SU-DHL-6 (cell line): ENCODE data around the gene SPATA4.

Experiments
- CTCF ChIP-seq: fragments of 200-600 bp; sonication (generic); IDR thresholded peaks from one replicate; pipeline ENCODE4 v1.5.1; 2017; ENCODE audit warnings: antibody characterized with exemption, mild to moderate bottlenecking, low read length, moderate library complexity; ENCODE audit not compliant: insufficient read depth, poor library complexity, severe bottlenecking
- EZH2phosphoT487 ChIP-seq: fragments of 200-600 bp; sonication (generic), shearing (Covaris generic); conservative IDR thresholded peaks from 2 replicates; pipeline ENCODE4 v1.6.1; 2018; ENCODE audit warnings: mild to moderate bottlenecking, antibody characterized with exemption, low read length, moderate library complexity, mixed read lengths

- TF ChIP-seq CTCF, result no peak
- no peak for TF ChIP-seq EZH2phosphoT487
Measured at GRCh38 chr4:176187624-176188023, 7.8 kb downstream of the SPATA4 start.
